HepG2 (cell line): ENCODE data around the gene SEH1L. TPM values are rescaled to one million over a fixed set of nuclear protein-coding genes. Genes with fewer than 3 reads are reported as not detected.

Experiments
- CREB1 ChIP-seq, 2 experiments: fragments of 450-650 bp in 1 of 2; IDR thresholded peaks; 2 replicates each; pipeline ENCODE4 v1.6.1; 2016 to 2017; ENCODE audit warnings: control low read depth in 1 of 2, mild to moderate bottlenecking in 1 of 2, missing compliant biosample characterization in 1 of 2, missing genetic modification characterization in 1 of 2
- HMGXB3 ChIP-seq: sonication (generic); formaldehyde crosslinking; IDR thresholded peaks from 2 replicates; pipeline ENCODE4 v1.4.0; 2020; ENCODE audit warnings: missing genetic modification reagents, borderline replicate concordance
- ISX ChIP-seq: sonication (generic); formaldehyde crosslinking; conservative IDR thresholded peaks from 2 replicates; pipeline ENCODE4 v1.5.0; 2020; ENCODE audit warnings: missing genetic modification reagents
- PREB ChIP-seq: sonication (generic); formaldehyde crosslinking; IDR thresholded peaks from 2 replicates; pipeline ENCODE4 v1.4.0; 2020; ENCODE audit warnings: missing genetic modification reagents
- RORA ChIP-seq: sonication (generic); formaldehyde crosslinking; IDR thresholded peaks from 2 replicates; pipeline ENCODE4 v1.5.0; 2020; ENCODE audit warnings: mild to moderate bottlenecking, missing genetic modification reagents, moderate library complexity
- TSC22D2 ChIP-seq: sonication (generic); formaldehyde crosslinking; IDR thresholded peaks from 2 replicates; pipeline ENCODE4 v1.5.1; 2020; ENCODE audit warnings: missing genetic modification reagents, mild to moderate bottlenecking, borderline replicate concordance
- USF2 ChIP-seq, 2 experiments: sonication (generic) in 1 of 2; formaldehyde crosslinking in 1 of 2; IDR thresholded peaks; 2 replicates each; pipeline versions ENCODE4 v1.5.1 to v1.6.1; 2011 to 2020; ENCODE audit warnings: borderline replicate concordance in 1 of 2, low read depth in 1 of 2, low read length in 1 of 2, mild to moderate bottlenecking in 1 of 2, missing genetic modification reagents in 1 of 2, moderate library complexity in 1 of 2
- ZNF318 ChIP-seq: sonication (generic); formaldehyde crosslinking; IDR thresholded peaks from 2 replicates; pipeline ENCODE4 v1.4.0; 2020; ENCODE audit warnings: mild to moderate bottlenecking, missing genetic modification reagents
- ZSCAN29 ChIP-seq: sonication (generic); formaldehyde crosslinking; conservative IDR thresholded peaks from 2 replicates; pipeline ENCODE4 v1.4.0; 2020; ENCODE audit warnings: mild to moderate bottlenecking, missing genetic modification reagents
- ZZZ3 ChIP-seq: sonication (generic); formaldehyde crosslinking; IDR thresholded peaks from 2 replicates; pipeline ENCODE4 v1.4.0; 2020; ENCODE audit warnings: missing genetic modification reagents, mild to moderate bottlenecking, borderline replicate concordance
- polyA plus RNA-seq, 8 experiments: library from polyadenylated mRNA; depleted of rRNA in 3 of 8; stranded (reverse) in 7 of 8; unstranded in 1 of 8; fragments of >200 nt; fragmentation: Illumina TruSeq in 4 of 8; extraction: Trizol in 4 of 8; gene quantifications; 2 replicates each; pipeline versions ENCODE4 v1.2.1 to v1.2.3, GENCODE V29; 2011 to 2016; ENCODE audit warnings: low read depth in 4 of 8, missing spikeins in 1 of 8, mixed read lengths in 1 of 8; ENCODE audit not compliant: insufficient read depth in 1 of 8
- total RNA-seq, 5 experiments: library from RNA; depleted of rRNA; stranded (reverse); fragments of >200 nt; fragmentation: Illumina TruSeq; extraction: Trizol; gene quantifications; 2 replicates each; pipeline ENCODE4 v1.2.3, GENCODE V29; 2016; ENCODE audit warnings: low read depth in 1 of 5

SEH1L gene
- total and polyA plus RNA-seq, 2 of the 13 experiments (the other 11 are each of a cell fraction or from before 2014, with no cell fraction given), result 59.6 to 63.5 TPM

GRCh38 chr18:12990641-12990966 is 42.8 kb downstream of the SEH1L start (continued):
- TF ChIP-seq HMGXB3 (CRISPR knock-in tag) (no peak), ISX (CRISPR knock-in tag) (0 out of 2 replicates have a peak, but pooled peaks have one; percentile 37), RORA (CRISPR knock-in tag) (no peak), PREB (CRISPR knock-in tag) (no peak), TSC22D2 (CRISPR knock-in tag) (no peak), USF2 (IDR thresholded peaks at IDR 0.05; ENCODE audit: low read depth, low read length) (no peak), USF2 (CRISPR knock-in tag; IDR thresholded peaks at IDR 0.05; ENCODE audit: borderline replicate concordance) (no peak), ZZZ3 (no peak), CREB1 (IDR thresholded peaks at IDR 0.05) (no peak), CREB1 (CRISPR knock-in tag; IDR thresholded peaks at IDR 0.05) (0 out of 2 replicates have a peak, but pooled peaks have one; percentile 18), ZNF318 (CRISPR knock-in tag) (no peak), ZSCAN29 (CRISPR knock-in tag) (no peak)
